ENCODE results near the gene ALKBH6. TPM values are rescaled to one million over a fixed set of nuclear protein-coding genes. Genes with fewer than 3 reads are reported as not detected.
"Not testable (repeated sequence)": the region's sequence is repeated elsewhere in the genome, so short reads cannot be mapped to it uniquely, and the experiment has no call there.

The ALKBH6 gene
- total RNA-seq, 1 donor from 2014 or later, result 16.3 TPM

- Histone ChIP-seq H3K27me3 (no peaks in the 10 kb centered on the region), H3K9me3 (ENCODE audit: low read depth) (no peaks in the 10 kb centered on the region), H3F3A (ENCODE audit: low read depth) (no peaks in the 10 kb centered on the region), H3K27ac (no peak overlapping the region), H3K4me1 (no peaks in the 10 kb centered on the region), H3K4me3 (no peak overlapping the region), H3K4me2 (no peak overlapping the region), H3K9ac (no peak overlapping the region), H3K79me2 (ENCODE audit: low read depth) (no peaks in the 10 kb centered on the region), H4K20me1 (ENCODE audit: low read depth) (no peaks in the 10 kb centered on the region), H3K36me3 (no peaks in the 10 kb centered on the region), H2AFZ (replicated peaks) (no peak overlapping the region)
- Mint-ChIP-seq H3K4me3 (no peak overlapping the region), H3K27ac (no peak overlapping the region), H3K4me1 (peaks cover 12% of the 10 kb centered on the region), H3K27me3 (ENCODE audit: insufficient read depth, low read depth) (no peaks in the 10 kb centered on the region), H3K9me3 (no peaks in the 10 kb centered on the region), H3K36me3 (peaks cover 10% of the 10 kb centered on the region)
- no peak for TF ChIP-seq EZH2 (IDR thresholded peaks at IDR 0.05)
- TF ChIP-seq EZH2phosphoT487 (IDR thresholded peaks at IDR 0.05), result no peak
- no peak for TF ChIP-seq CTCF (IDR thresholded peaks at IDR 0.05)
- no peak for DNase-seq (ENCODE audit: low spot score)
These were observed 29.9 kb upstream of the ALKBH6 start for GRCh38 chr19:36043952-36044351.

- Histone ChIP-seq H3K79me2 (ENCODE audit: low read depth) (no peaks in the 10 kb centered on the region), H3K27ac (no peak overlapping the region), H4K20me1 (ENCODE audit: low read depth) (no peaks in the 10 kb centered on the region), H3K4me2 (no peak overlapping the region), H3K4me1 (no peaks in the 10 kb centered on the region), H3K27me3 (no peaks in the 10 kb centered on the region), H3K9ac (no peak overlapping the region), H2AFZ (replicated peaks) (no peak overlapping the region), H3K36me3 (no peaks in the 10 kb centered on the region), H3K9me3 (ENCODE audit: low read depth) (no peaks in the 10 kb centered on the region), H3F3A (ENCODE audit: low read depth) (no peaks in the 10 kb centered on the region), H3K4me3 (no peak overlapping the region)
- Mint-ChIP-seq H3K27ac (no peak overlapping the region), H3K4me1 (peaks cover 12% of the 10 kb centered on the region), H3K9me3 (no peaks in the 10 kb centered on the region), H3K36me3 (peaks cover 9% of the 10 kb centered on the region), H3K4me3 (no peak overlapping the region), H3K27me3 (ENCODE audit: insufficient read depth, low read depth) (peaks cover 2% of the 10 kb centered on the region)
- TF ChIP-seq CTCF (IDR thresholded peaks at IDR 0.05), result no peak
- no peak for TF ChIP-seq EZH2phosphoT487 (IDR thresholded peaks at IDR 0.05)
- no peak for TF ChIP-seq EZH2 (IDR thresholded peaks at IDR 0.05)
- peak; percentile 19 for DNase-seq (ENCODE audit: low spot score)
These were observed 27.8 kb upstream of the ALKBH6 start for GRCh38 chr19:36041831-36042230.

GRCh38 chr19:36041092-36041491 lies 27.1 kb upstream of the ALKBH6 start:
- H3K27me3 Mint-ChIP-seq (ENCODE audit: insufficient read depth, low read depth), result not testable (repeated sequence)
- peak overlapping the region; percentile 14 for H3K4me3 Mint-ChIP-seq

GRCh38 chr19:36040495-36040894 lies 26.5 kb upstream of the ALKBH6 start:
- Histone ChIP-seq H3F3A (ENCODE audit: low read depth) (no peaks in the 10 kb centered on the region), H3K79me2 (ENCODE audit: low read depth) (no peaks in the 10 kb centered on the region), H3K27me3 (no peaks in the 10 kb centered on the region), H4K20me1 (ENCODE audit: low read depth) (no peaks in the 10 kb centered on the region), H2AFZ (replicated peaks) (no peak overlapping the region), H3K4me1 (no peaks in the 10 kb centered on the region), H3K27ac (no peak overlapping the region), H3K4me3 (no peak overlapping the region), H3K9me3 (ENCODE audit: low read depth) (no peaks in the 10 kb centered on the region), H3K36me3 (no peaks in the 10 kb centered on the region), H3K4me2 (no peak overlapping the region), H3K9ac (no peak overlapping the region)
- Mint-ChIP-seq H3K4me1 (peaks cover 12% of the 10 kb centered on the region), H3K4me3 (no peak overlapping the region), H3K27me3 (ENCODE audit: insufficient read depth, low read depth) (peaks cover 2% of the 10 kb centered on the region), H3K9me3 (no peaks in the 10 kb centered on the region), H3K27ac (no peak overlapping the region), H3K36me3 (peaks cover 5% of the 10 kb centered on the region)
- no peak for DNase-seq (ENCODE audit: low spot score)
- TF ChIP-seq EZH2 (IDR thresholded peaks at IDR 0.05), result no peak

More at GRCh38 chr19:36041092-36041491, 27.1 kb upstream of the ALKBH6 start:
- not testable (repeated sequence) for H3F3A ChIP-seq (ENCODE audit: low read depth); H2AFZ ChIP-seq (replicated peaks); H3K9ac ChIP-seq; H3K4me1 ChIP-seq; H3K9me3 ChIP-seq (ENCODE audit: low read depth); H3K27ac ChIP-seq; H3K36me3 ChIP-seq; H3K36me3 Mint-ChIP-seq; H3K9me3 Mint-ChIP-seq; H3K4me2 ChIP-seq; DNase-seq (ENCODE audit: low spot score); H3K4me3 ChIP-seq; H4K20me1 ChIP-seq (ENCODE audit: low read depth); H3K79me2 ChIP-seq (ENCODE audit: low read depth); H3K27me3 ChIP-seq
- peak overlapping the region; percentile 89 for H3K27ac Mint-ChIP-seq
- H3K4me1 Mint-ChIP-seq, result peaks cover 12% of the 10 kb centered on the region

All from neural progenitor cell (in vitro differentiated cells).